ENCODE data around the gene FAM53B.

The FAM53B gene

DNA sequence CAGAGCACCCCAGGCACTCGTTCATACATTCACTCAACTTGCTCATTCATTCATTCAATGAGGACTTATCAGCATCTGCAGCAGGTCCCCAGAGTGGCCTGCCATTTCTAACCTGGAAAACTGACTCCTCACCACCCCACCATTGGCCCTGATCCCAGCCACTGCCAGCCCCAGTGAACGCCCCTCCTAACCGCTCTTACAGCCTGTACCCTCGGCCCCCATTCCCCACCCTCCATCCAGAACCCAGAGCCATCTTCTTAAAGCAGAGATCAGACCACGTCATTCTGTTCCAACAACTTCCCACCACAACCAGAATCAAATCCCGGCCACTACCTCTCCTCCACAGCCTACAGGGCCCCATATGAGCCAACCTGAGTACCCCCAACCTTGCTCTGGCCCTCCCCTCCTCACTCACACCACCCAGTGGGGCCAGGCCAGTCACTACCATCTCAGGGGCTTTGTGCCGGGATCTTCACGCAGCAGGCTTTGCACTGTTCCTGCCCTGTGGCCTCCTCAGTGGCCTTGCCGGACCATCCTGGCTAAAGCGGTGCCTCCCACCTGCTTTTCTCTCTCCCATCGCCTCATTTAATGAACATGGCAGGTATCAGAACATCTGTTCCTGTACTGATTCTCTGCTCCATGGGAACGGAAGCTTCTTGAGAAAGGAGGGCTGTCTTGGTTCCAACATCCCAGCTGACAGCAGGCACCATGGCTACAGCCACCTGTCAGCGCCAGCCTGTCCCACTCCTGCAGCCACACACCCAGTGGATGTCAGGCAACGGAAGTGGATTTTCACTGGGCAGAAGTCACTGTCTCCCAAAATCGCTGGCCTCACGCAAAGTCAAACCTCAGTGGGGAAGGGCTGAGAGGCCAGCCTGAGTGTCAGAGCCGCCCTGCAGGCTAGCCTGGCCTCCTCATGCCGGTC lies 45.4 kb downstream of the FAM53B start:
- no peaks in the 10 kb centered on the region for H4K20me1 ChIP-seq (ENCODE audit: insufficient read depth)
- peaks cover 68% of the 10 kb centered on the region for H3K4me1 ChIP-seq (ENCODE audit: low read depth, poor library complexity, severe bottlenecking)
- no peak overlapping the region for H3K4me3 ChIP-seq (IDR thresholded peaks at IDR 0.05; ENCODE audit: insufficient read depth, low read depth, low read length)
- H2AFZ ChIP-seq (ENCODE audit: low read depth): no peak overlapping the region
- H3K27ac ChIP-seq: peak overlapping the region; percentile 88; the same call in 1 of the 2 replicates
- H3K36me3 ChIP-seq (ENCODE audit: insufficient read depth): no peaks in the 10 kb centered on the region
- TF ChIP-seq, protein P1, sequence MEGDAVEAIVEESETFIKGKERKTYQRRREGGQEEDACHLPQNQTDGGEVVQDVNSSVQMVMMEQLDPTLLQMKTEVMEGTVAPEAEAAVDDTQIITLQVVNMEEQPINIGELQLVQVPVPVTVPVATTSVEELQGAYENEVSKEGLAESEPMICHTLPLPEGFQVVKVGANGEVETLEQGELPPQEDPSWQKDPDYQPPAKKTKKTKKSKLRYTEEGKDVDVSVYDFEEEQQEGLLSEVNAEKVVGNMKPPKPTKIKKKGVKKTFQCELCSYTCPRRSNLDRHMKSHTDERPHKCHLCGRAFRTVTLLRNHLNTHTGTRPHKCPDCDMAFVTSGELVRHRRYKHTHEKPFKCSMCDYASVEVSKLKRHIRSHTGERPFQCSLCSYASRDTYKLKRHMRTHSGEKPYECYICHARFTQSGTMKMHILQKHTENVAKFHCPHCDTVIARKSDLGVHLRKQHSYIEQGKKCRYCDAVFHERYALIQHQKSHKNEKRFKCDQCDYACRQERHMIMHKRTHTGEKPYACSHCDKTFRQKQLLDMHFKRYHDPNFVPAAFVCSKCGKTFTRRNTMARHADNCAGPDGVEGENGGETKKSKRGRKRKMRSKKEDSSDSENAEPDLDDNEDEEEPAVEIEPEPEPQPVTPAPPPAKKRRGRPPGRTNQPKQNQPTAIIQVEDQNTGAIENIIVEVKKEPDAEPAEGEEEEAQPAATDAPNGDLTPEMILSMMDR (conservative IDR thresholded peaks at IDR 0.05; ENCODE audit: low read depth, low read length): no peak
- H3K4me2 ChIP-seq: peak overlapping the region; percentile 93; the same call in 1 of the 2 replicates
- 0 out of 2 replicates have a peak, but pooled peaks cover 8% of the 10 kb centered on the region for H3K79me2 ChIP-seq (ENCODE audit: insufficient read depth, low read depth)
- no peaks in the 10 kb centered on the region for H3K27me3 ChIP-seq (ENCODE audit: insufficient read depth, low read depth)
- no peak overlapping the region for H3K9ac ChIP-seq

DNA sequence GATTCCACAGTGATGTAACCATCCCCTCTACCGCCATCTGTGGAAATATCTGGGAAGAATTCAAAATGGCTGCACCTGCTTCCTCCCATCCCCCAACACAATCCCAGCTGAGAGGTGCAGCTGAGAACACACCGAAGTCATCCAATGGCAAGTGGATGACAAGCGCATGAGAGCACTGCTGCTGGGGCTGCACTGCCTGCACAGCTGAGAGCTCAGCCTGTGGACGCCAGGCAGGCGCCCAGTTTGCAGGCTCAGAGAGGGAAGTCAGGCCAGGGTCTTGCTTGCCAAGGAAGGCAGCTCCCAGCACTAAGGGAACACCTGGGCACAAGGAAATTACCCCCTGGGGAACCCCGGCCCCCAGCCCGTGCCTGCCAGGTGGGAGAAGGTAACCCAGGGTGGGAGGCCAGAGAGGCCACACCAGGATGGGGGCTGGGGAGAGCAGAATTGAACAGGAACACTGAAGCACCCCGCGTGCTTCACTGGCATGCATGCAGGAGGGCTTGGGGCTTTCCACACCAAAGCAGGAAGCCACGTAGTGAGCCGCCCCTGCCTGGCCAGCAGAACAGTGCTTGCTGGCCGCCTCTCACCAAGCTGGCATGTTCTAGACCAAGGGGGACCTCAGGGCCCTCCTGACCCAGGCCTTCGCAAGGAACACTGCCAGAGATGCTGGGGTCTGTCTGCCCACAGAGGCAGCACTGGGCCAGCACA lies 46.2 kb downstream of the FAM53B start:
- no peaks in the 10 kb centered on the region for H3K36me3 ChIP-seq (ENCODE audit: insufficient read depth)
- no peak overlapping the region for H2AFZ ChIP-seq (ENCODE audit: low read depth)
- H3K4me1 ChIP-seq (ENCODE audit: low read depth, poor library complexity, severe bottlenecking): peaks cover 76% of the 10 kb centered on the region
- no peak overlapping the region for H3K4me3 ChIP-seq (IDR thresholded peaks at IDR 0.05; ENCODE audit: insufficient read depth, low read depth, low read length)
- H3K27me3 ChIP-seq (ENCODE audit: insufficient read depth, low read depth): no peaks in the 10 kb centered on the region
- TF ChIP-seq, protein P1 (conservative IDR thresholded peaks at IDR 0.05; ENCODE audit: low read depth, low read length): no peak
- H3K79me2 ChIP-seq (ENCODE audit: insufficient read depth, low read depth): peaks cover 8% of the 10 kb centered on the region; the same call in 1 of the 2 replicates
- peak overlapping the region; percentile 88; the same call in 1 of the 2 replicates for H3K27ac ChIP-seq
- H3K9ac ChIP-seq: no peak overlapping the region; the same call in 1 of the 2 replicates
- H4K20me1 ChIP-seq (ENCODE audit: insufficient read depth): no peaks in the 10 kb centered on the region
- peak overlapping the region; percentile 93 for H3K4me2 ChIP-seq

DNA sequence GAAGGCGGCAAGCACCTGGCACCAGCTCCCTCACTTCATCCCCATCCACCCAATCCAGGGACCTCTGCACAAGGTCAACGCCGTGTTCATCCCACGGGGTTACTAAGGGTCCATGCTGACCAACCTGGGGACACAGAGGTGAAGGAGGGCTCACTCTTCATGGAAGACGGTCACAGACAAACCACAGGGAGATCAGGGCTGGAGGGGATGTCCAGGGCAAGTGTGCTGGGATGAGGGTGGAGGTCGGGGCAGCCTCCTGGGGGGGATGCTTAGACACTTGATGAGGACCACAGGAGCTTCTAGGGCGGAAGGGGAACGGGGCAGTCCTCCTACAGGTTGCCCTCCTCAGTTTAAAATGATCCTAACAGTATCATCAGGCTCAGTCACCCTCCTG lies 46.7 kb downstream of the FAM53B start:
- H3K9ac ChIP-seq: peak overlapping the region; percentile 59; the same call in 1 of the 2 replicates
- H3K4me3 ChIP-seq (IDR thresholded peaks at IDR 0.05; ENCODE audit: insufficient read depth, low read depth, low read length): no peak overlapping the region
- peak overlapping the region; percentile 93 for H3K4me2 ChIP-seq
- peaks cover 8% of the 10 kb centered on the region; the same call in 1 of the 2 replicates for H3K79me2 ChIP-seq (ENCODE audit: insufficient read depth, low read depth)
- H3K36me3 ChIP-seq (ENCODE audit: insufficient read depth): no peaks in the 10 kb centered on the region
- no peaks in the 10 kb centered on the region for H3K27me3 ChIP-seq (ENCODE audit: insufficient read depth, low read depth)
- H3K4me1 ChIP-seq (ENCODE audit: low read depth, poor library complexity, severe bottlenecking): peaks cover 76% of the 10 kb centered on the region
- TF ChIP-seq, protein P1 (conservative IDR thresholded peaks at IDR 0.05; ENCODE audit: low read depth, low read length): no peak
- H2AFZ ChIP-seq (ENCODE audit: low read depth): no peak overlapping the region
- H4K20me1 ChIP-seq (ENCODE audit: insufficient read depth): no peaks in the 10 kb centered on the region
- H3K27ac ChIP-seq: peak overlapping the region; percentile 88

DNA sequence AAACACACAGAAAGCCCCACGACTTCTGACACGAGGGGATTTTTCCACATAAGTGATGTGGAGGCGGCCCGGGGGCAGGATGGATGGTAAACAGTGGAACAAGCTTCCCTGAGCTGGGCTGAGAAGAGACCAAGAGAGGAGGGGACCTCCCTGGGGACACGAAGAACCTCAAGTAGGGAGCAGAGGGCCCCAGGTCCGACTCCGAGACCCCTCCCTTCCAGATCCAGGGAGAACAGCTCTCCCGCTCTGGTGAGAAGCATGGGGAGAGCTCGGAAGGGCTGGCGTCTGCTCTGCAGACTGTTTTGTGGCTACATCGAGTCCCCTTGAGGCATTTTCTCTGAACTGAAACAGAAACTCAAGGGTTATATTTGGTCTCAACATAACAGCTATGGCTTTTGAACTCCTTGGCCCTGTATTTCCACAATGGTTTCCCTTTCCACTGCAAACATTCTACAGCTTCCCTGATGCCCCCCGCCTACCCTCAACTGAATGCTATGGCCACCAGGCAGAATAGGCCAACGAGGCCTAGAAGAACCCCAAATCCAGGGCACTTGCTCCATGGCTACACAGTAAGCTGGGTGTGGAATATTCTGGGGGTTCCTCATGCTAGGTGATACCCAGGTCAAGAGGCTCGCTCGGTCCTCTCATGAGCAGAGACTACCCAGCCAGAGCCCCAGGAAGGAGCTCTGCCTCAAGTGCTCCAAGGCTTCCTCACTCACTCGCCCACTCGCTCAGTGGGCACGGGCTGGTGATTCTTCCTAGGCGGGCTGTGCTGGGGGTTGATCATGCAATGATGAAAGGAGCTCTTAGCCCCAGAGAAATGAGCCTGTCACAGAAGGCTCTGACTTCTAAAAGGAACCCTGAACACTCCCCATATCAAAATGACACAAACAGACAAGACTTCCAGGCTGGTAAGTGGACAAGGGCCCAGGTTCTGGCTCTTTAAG lies 47.5 kb downstream of the FAM53B start:
- H3K27me3 ChIP-seq (ENCODE audit: insufficient read depth, low read depth): no peaks in the 10 kb centered on the region
- no peaks in the 10 kb centered on the region for H3K36me3 ChIP-seq (ENCODE audit: insufficient read depth)
- TF ChIP-seq, protein P1 (conservative IDR thresholded peaks at IDR 0.05; ENCODE audit: low read depth, low read length): no peak
- H3K79me2 ChIP-seq (ENCODE audit: insufficient read depth, low read depth): peaks cover 8% of the 10 kb centered on the region; the same call in 1 of the 2 replicates
- H3K9ac ChIP-seq: peak overlapping the region; percentile 59; the same call in 1 of the 2 replicates
- H4K20me1 ChIP-seq (ENCODE audit: insufficient read depth): no peaks in the 10 kb centered on the region
- H3K4me1 ChIP-seq (ENCODE audit: low read depth, poor library complexity, severe bottlenecking): peaks cover 79% of the 10 kb centered on the region
- no peak overlapping the region for H3K4me3 ChIP-seq (IDR thresholded peaks at IDR 0.05; ENCODE audit: insufficient read depth, low read depth, low read length)
- peak overlapping the region; percentile 88 for H3K27ac ChIP-seq
- no peak overlapping the region; the same call in 1 of the 2 replicates for H2AFZ ChIP-seq (ENCODE audit: low read depth)
- H3K4me2 ChIP-seq: peak overlapping the region; percentile 93
